Colonic mucosa (tissue), 4 donors: Measurements from ENCODE around the gene KCNA2. TPM values are rescaled to one million over a fixed set of nuclear protein-coding genes. Genes with fewer than 3 reads are reported as not detected.

Experiments
- DNase-seq: peaks from one replicate; pipeline ENCODE4 v3.0.0-alpha.2; 2020
- H3K27ac ChIP-seq: fragments of 200-600 bp; one replicate; pipeline ENCODE4 v1.8.0; 2021
- H3K27me3 ChIP-seq: fragments of 200-600 bp; one replicate; pipeline ENCODE4 v1.8.0; 2021
- H3K36me3 ChIP-seq: fragments of 200-600 bp; one replicate; pipeline ENCODE4 v1.8.0; 2021
- H3K4me1 ChIP-seq: fragments of 200-600 bp; one replicate; pipeline ENCODE4 v1.8.0; 2021; ENCODE audit warnings: mild to moderate bottlenecking
- H3K4me3 ChIP-seq: fragments of 200-600 bp; one replicate; pipeline ENCODE4 v1.8.0; 2021
- H3K9ac ChIP-seq, 2 donors: one replicate each; pipeline ENCODE4 v1.7.0; 2013; ENCODE audit warnings: control low read depth in 2 of 2, low read depth in 2 of 2, low read length in 2 of 2
- H3K9me3 ChIP-seq: fragments of 200-600 bp; one replicate; pipeline ENCODE4 v1.8.0; 2021
- CTCF ChIP-seq: fragments of 200-600 bp; IDR thresholded peaks from one replicate; pipeline ENCODE4 v1.8.0; 2022; ENCODE audit warnings: antibody characterized with exemption, mild to moderate bottlenecking
- intact Hi-C: fragments of 100-400 bp; cut with DNase I; formaldehyde crosslinking; loops from one replicate; pipeline ENCODE4 v1.14.1; 2022
- total RNA-seq, 2 donors: library from RNA; stranded (reverse); fragmentation: NEBNext Ultra II Directional in 1 of 2; extraction: Animal tissue kit (Norgen Biotek cat#: 25700) in 1 of 2; gene quantifications; one replicate each; pipeline ENCODE4 v1.2.1, GENCODE V29; 2021
- donor health status: healthy.
- donor health status: DM: no; HTN: no; CAD: no.
- donor health status: DM: no; HTN: no; CAD: no.

KCNA2 gene
- total RNA-seq, 2 donors from 2014 or later: 0.17 to 0.61 TPM

DNA sequence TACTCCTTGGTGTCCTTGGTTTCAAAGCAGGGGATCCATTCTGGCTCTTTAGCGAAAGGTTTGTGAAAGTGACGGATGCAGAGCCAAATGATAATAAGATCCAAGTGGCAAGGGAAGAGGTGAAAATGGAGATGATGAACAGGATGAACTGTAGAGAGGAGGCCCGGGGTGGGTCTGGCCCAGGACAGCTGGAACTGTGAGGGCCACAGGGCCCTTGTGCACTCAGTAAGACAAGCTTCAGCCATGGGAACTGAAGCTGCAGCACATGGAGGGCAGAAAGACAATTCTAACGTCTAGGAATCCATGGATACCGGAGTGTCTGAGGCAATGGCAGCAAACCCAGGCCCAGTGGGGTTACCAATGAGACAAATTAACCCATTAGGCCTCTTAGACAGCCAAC lies 4.8 kb downstream of the KCNA2 start:
- no peaks in the 10 kb centered on the region for H3K9me3 ChIP-seq
- H3K4me3 ChIP-seq: no peak overlapping the region
- H3K4me1 ChIP-seq: no peaks in the 10 kb centered on the region
- H3K9ac ChIP-seq: no peak overlapping the region
- H3K36me3 ChIP-seq: no peaks in the 10 kb centered on the region
- intact Hi-C loops: no loop called here
- no peak for TF ChIP-seq CTCF
- no peak for DNase-seq
- peaks cover 20% of the 10 kb centered on the region for H3K27me3 ChIP-seq
- no peak overlapping the region for H3K27ac ChIP-seq

- H3K4me1 ChIP-seq: no peaks in the 10 kb centered on the region
- no peak for DNase-seq
- intact Hi-C loops: no loop called here
- no peaks in the 10 kb centered on the region for H3K36me3 ChIP-seq
- H3K4me3 ChIP-seq: no peak overlapping the region
- peaks cover 14% of the 10 kb centered on the region for H3K27me3 ChIP-seq
- no peak overlapping the region for H3K9ac ChIP-seq
- no peaks in the 10 kb centered on the region for H3K9me3 ChIP-seq
- no peak for TF ChIP-seq CTCF
- H3K27ac ChIP-seq: no peak overlapping the region
Measured at GRCh38 chr1:110600716-110601115, 5.4 kb downstream of the KCNA2 start.

GRCh38 chr1:110597966-110598365 lies 8.2 kb downstream of the KCNA2 start:
- no peak overlapping the region for H3K9ac ChIP-seq
- intact Hi-C loops: no loop called here
- H3K9me3 ChIP-seq: no peaks in the 10 kb centered on the region
- H3K4me1 ChIP-seq: no peaks in the 10 kb centered on the region
- H3K36me3 ChIP-seq: no peaks in the 10 kb centered on the region
- H3K4me3 ChIP-seq: no peak overlapping the region
- H3K27ac ChIP-seq: no peak overlapping the region
- DNase-seq: no peak
- H3K27me3 ChIP-seq: peaks cover 6% of the 10 kb centered on the region
- TF ChIP-seq CTCF: no peak

DNA sequence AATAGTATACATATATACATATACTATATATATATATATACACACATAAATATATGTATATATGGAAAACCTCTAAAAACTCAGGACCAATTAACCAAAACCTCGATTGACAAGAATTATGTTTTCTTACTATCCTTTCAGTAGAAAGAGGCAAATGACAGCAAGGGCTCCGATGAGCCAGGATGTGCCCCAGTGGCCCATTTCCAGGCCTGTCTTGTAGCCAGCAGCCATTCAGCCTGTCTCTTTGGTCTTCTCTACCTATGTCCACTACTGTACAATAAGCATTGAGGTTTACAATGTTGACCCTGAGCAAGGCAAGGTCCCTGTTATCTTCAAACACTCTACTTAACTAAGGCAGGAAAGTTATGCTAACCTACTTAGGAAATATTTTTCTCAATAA lies 9.8 kb downstream of the KCNA2 start:
- Histone ChIP-seq H3K4me1 (no peaks in the 10 kb centered on the region), H3K36me3 (no peaks in the 10 kb centered on the region), H3K27ac (no peak overlapping the region), H3K4me3 (no peak overlapping the region), H3K27me3 (no peaks in the 10 kb centered on the region), H3K9ac (no peak overlapping the region), H3K9me3 (no peaks in the 10 kb centered on the region)
- TF ChIP-seq CTCF: no peak
- intact Hi-C loops: no loop called here
- DNase-seq: no peak

DNA sequence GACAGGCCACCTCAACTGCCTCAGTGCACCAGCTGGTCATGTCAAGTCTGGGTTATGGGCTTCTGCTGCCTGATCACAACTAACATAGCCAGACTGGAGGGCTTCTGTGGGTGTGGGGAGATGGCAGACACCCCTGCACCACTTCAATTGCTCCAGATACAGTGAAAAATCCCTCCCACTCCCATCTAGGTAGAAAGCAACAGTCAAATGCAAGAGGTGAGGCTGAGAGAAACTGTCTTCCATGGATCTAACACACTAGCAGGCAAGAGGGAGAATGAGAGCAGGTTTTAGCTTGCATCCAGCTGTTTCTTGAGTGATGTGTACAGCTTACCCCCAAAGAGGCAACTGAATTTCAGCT lies 10.8 kb downstream of the KCNA2 start:
- intact Hi-C loops: no loop called here
- no peak overlapping the region for H3K9ac ChIP-seq
- H3K27me3 ChIP-seq: no peaks in the 10 kb centered on the region
- no peak for DNase-seq
- no peak overlapping the region for H3K4me3 ChIP-seq
- H3K36me3 ChIP-seq: no peaks in the 10 kb centered on the region
- H3K4me1 ChIP-seq: no peaks in the 10 kb centered on the region
- no peak for TF ChIP-seq CTCF
- no peaks in the 10 kb centered on the region for H3K9me3 ChIP-seq
- no peak overlapping the region for H3K27ac ChIP-seq
